Kidney epithelial cell (primary cell): ENCODE results near the gene CSNK2B. TPM values are rescaled to one million over a fixed set of nuclear protein-coding genes. Genes with fewer than 3 reads are reported as not detected.

Experiments
- DNase-seq: peaks from one replicate; pipeline ENCODE4 v3.0.0-alpha.2; 2010; ENCODE audit warnings: low read depth
- H3K27me3 ChIP-seq: 2 replicates; pipeline ENCODE4 v1.6.0; 2011; ENCODE audit warnings: low read length; ENCODE audit not compliant: control insufficient read depth, insufficient read depth
- H3K36me3 ChIP-seq: 2 replicates; pipeline ENCODE4 v1.5.1; 2011; ENCODE audit warnings: low read length; ENCODE audit not compliant: control insufficient read depth, insufficient read depth
- H3K4me3 ChIP-seq: 2 replicates; pipeline ENCODE4 v1.5.1; 2011; ENCODE audit warnings: low read depth, mild to moderate bottlenecking, control low read depth, low read length
- CTCF ChIP-seq: IDR thresholded peaks from 2 replicates; pipeline ENCODE4 v1.5.1; 2011; ENCODE audit warnings: mild to moderate bottlenecking, moderate library complexity, low read length, control low read depth, inconsistent platforms; ENCODE audit not compliant: insufficient read depth, poor library complexity, severe bottlenecking
- total RNA-seq: library from RNA; depleted of rRNA; stranded (reverse); fragments of >200 nt; gene quantifications from 2 replicates; pipeline ENCODE4 v1.2.3, GENCODE V29; 2015

Gene CSNK2B
- total RNA-seq, 1 donor from 2014 or later: 366 TPM

DNA sequence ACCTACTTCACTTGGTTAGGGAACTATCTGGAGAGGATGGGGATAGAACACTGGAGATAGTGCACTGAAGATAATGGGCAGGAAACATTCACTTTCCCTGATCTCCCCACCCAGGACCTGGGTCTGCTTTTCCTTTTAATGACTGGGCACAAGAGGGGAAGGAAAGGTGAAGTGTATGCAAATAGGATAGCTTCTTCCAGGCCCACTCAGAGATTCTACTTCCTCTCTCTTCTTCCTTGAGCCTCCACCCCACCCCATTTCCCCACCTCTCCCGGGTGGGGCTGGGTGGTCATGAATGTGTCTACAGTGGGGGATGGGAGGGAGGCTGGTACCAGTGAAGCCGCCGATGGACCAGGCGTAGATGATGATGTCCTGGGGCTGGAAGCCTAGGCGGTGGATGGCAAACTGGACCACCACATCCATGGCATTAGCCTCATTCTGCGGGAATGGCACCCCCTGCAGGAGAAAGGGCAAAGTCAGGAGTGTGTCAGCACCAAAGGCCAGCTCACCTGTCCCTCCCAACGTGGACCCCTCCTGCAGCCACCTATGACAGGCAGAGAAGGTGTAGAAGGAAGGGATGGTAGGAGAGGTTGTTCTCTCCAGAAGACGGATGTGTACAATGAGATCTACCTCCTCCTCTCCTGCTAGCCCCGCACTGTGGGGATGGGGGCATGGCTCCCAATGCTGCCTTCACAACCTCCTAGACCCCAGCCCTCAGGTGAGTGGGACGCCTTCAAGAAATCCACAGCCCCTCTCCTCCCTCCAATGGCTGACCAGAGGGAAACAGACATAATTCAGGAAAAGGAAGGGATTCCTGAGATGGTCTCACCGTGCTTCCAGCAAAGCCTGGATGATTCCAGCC, 23.6 kb downstream of the CSNK2B start:
- DNase-seq: no peak
- Histone ChIP-seq H3K36me3 (no peaks in the 10 kb centered on the region), H3K4me3 (no peak overlapping the region), H3K27me3 (no peaks in the 10 kb centered on the region)
- peak; percentile 46 for TF ChIP-seq CTCF

DNA sequence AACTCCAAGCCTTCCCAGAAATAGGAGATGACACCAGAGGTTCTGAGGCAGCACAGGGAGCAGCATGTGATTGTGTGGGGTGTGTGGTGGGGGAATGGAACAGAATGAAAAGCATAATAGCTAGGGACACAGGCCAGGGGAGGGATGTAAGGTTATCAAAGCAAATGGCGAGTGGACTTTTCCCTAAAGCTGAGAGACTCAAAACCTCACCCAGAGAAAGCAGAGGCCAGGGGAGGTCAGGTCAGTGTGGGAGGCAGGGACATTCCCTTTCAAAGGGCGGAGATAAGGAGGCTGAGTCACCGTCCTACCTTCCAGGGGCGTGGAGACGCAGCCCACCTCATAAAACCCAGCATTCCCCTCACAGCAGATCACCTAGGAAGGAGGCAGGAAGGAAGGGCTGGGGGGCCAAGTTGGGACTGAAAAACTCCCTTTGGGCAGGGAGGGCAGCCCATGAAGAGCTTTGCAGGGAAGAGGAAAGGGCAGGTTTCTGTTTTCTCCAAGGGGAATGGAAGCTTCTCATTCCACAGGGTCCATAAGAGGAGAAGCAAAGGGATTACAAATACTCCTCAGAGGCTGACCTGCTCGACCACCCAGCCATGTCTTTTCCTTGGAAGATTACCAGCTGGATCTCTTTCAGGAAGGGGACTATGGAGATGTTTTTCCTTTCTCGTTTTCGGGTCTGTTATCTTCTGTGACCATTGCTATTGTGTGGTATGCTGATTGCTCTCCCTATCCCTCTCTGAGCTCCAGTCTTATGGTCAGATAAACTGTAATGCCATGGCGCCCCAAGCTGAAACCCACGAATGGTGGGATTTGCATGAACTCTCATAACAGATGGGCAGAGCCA, 24.6 kb downstream of the CSNK2B start:
- Histone ChIP-seq H3K36me3 (no peaks in the 10 kb centered on the region), H3K4me3 (no peak overlapping the region)
- TF ChIP-seq CTCF: no peak

DNA sequence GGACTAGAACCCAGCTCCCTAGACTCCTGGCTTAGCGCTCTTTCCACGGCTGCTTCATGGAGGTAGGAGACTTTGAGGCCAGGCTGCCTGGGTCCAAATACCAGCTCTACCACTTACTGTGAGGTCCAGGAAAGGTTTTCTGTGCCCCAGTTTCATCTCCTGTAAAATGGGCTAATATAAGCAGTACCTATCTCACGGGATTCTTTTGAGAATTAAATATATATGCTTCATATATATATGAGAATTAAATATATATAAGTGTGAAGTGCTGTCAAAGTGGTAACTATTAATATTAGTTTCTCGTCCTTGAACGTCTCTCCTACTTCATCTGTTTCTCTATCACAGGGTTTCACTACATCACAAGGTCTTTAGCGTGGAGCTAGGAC, 25.2 kb downstream of the CSNK2B start:
- H3K36me3 ChIP-seq: no peaks in the 10 kb centered on the region
- TF ChIP-seq CTCF: no peak
- DNase-seq: no peak
- no peaks in the 10 kb centered on the region for H3K27me3 ChIP-seq
- no peak overlapping the region for H3K4me3 ChIP-seq

More for the DNA sequence above, 24.6 kb downstream of the CSNK2B start:
- no peaks in the 10 kb centered on the region for H3K27me3 ChIP-seq
- DNase-seq: no peak

GRCh38 chr6:31691564-31692108, 25.8 kb downstream of the CSNK2B start:
- Histone ChIP-seq H3K27me3 (no peaks in the 10 kb centered on the region), H3K4me3 (no peak overlapping the region), H3K36me3 (no peaks in the 10 kb centered on the region)
- TF ChIP-seq CTCF: no peak
- DNase-seq: no peak

GRCh38 chr6:31692353-31692752, 26.5 kb downstream of the CSNK2B start:
- no peak for TF ChIP-seq CTCF
- DNase-seq: no peak
- Histone ChIP-seq H3K36me3 (no peaks in the 10 kb centered on the region), H3K4me3 (no peak overlapping the region), H3K27me3 (no peaks in the 10 kb centered on the region)
